SK-N-SH treated with all-trans-retinoic acid at 6 μM for 48 hours (cell line): ENCODE measurements around the gene C1R.

Experiments
- ATAC-seq: fragments of 200-7000 bp; cut with Tn5 transposase; 3 replicates; pipeline ENCODE4 v1.9.1; 2020; ENCODE audit warnings: mild to moderate bottlenecking, moderate library complexity
- ARNTL ChIP-seq: fragments of 450-650 bp; formaldehyde crosslinking; IDR thresholded peaks from 2 replicates; pipeline ENCODE4 v1.5.0; 2020; ENCODE audit warnings: low read depth, mild to moderate bottlenecking, moderate library complexity, borderline replicate concordance
- CSDC2 ChIP-seq: fragments of 250-450 bp; sonication (Bioruptor Pico); IDR thresholded peaks from 2 replicates; pipeline ENCODE4 v1.5.0; 2020; ENCODE audit warnings: mild to moderate bottlenecking, moderate library complexity
- ESRRG ChIP-seq: fragments of 250-450 bp; sonication (Bioruptor Pico); IDR thresholded peaks from 2 replicates; pipeline ENCODE4 v1.6.1; 2021; ENCODE audit warnings: mild to moderate bottlenecking
- GLIS3 ChIP-seq: fragments of 250-450 bp; sonication (Bioruptor Pico); IDR thresholded peaks from 2 replicates; pipeline ENCODE4 v1.5.0; 2020; ENCODE audit warnings: mild to moderate bottlenecking, moderate library complexity
- ISL1 ChIP-seq: fragments of 250-450 bp; sonication (Bioruptor Pico); IDR thresholded peaks from 2 replicates; pipeline ENCODE4 v2.1.2; 2022; ENCODE audit warnings: mild to moderate bottlenecking, moderate library complexity
- OSR1 ChIP-seq: fragments of 250-450 bp; sonication (Bioruptor Pico); IDR thresholded peaks from 2 replicates; pipeline ENCODE4 v1.8.0; 2022; ENCODE audit warnings: moderate library complexity, mild to moderate bottlenecking, inconsistent platforms
- PPARA ChIP-seq: fragments of 250-450 bp; sonication (Bioruptor Pico); IDR thresholded peaks from 2 replicates; pipeline ENCODE4 v1.5.0; 2020; ENCODE audit warnings: mild to moderate bottlenecking, borderline replicate concordance
- RARB ChIP-seq: fragments of 250-450 bp; sonication (Bioruptor Pico); IDR thresholded peaks from 2 replicates; pipeline ENCODE4 v1.8.0; 2021; ENCODE audit warnings: mild to moderate bottlenecking, moderate library complexity
- ZC3H10 ChIP-seq: fragments of 250-450 bp; sonication (Bioruptor Pico); IDR thresholded peaks from 2 replicates; pipeline ENCODE4 v1.5.1; 2021; ENCODE audit warnings: mild to moderate bottlenecking, moderate library complexity
- ZFP3 ChIP-seq: fragments of 250-450 bp; sonication (Bioruptor Pico); IDR thresholded peaks from 2 replicates; pipeline ENCODE4 v1.5.0; 2020; ENCODE audit warnings: mild to moderate bottlenecking, moderate library complexity
- ZFP30 ChIP-seq: fragments of 450-650 bp; formaldehyde crosslinking; IDR thresholded peaks from 2 replicates; pipeline ENCODE4 v1.5.0; 2022; ENCODE audit warnings: mild to moderate bottlenecking, moderate library complexity
- ZNF565 ChIP-seq: fragments of 450-650 bp; formaldehyde crosslinking; conservative IDR thresholded peaks from 2 replicates; pipeline ENCODE4 v1.5.0; 2020; ENCODE audit warnings: low read depth, mild to moderate bottlenecking, moderate library complexity
- ZNF70 ChIP-seq: fragments of 450-650 bp; formaldehyde crosslinking; IDR thresholded peaks from 2 replicates; pipeline ENCODE4 v1.5.0; 2020; ENCODE audit warnings: mild to moderate bottlenecking, moderate library complexity
- ZNF8 ChIP-seq: fragments of 450-650 bp; formaldehyde crosslinking; IDR thresholded peaks from 2 replicates; pipeline ENCODE4 v1.5.0; 2020; ENCODE audit warnings: mild to moderate bottlenecking, moderate library complexity
- TF ChIP-seq, protein P1 (sequence below): fragments of 250-450 bp; sonication (Bioruptor Pico); IDR thresholded peaks from 2 replicates; pipeline ENCODE4 v1.5.1; 2021; ENCODE audit warnings: mild to moderate bottlenecking, moderate library complexity
- TF ChIP-seq, protein P2 (sequence below): fragments of 250-450 bp; sonication (Bioruptor Pico); IDR thresholded peaks from 2 replicates; pipeline ENCODE4 v1.5.1; 2020; ENCODE audit warnings: low read depth, mild to moderate bottlenecking, moderate library complexity
- TF ChIP-seq, protein P3 (sequence below): fragments of 250-450 bp; sonication (Bioruptor Pico); IDR thresholded peaks from 2 replicates; pipeline ENCODE4 v1.8.0; 2021; ENCODE audit warnings: low read depth, mild to moderate bottlenecking, moderate library complexity, borderline replicate concordance
- TF ChIP-seq, protein P4 (sequence below): fragments of 250-450 bp; sonication (Bioruptor Pico); IDR thresholded peaks from 2 replicates; pipeline ENCODE4 v1.5.0; 2020; ENCODE audit warnings: mild to moderate bottlenecking, moderate library complexity
- TF ChIP-seq, protein P5 (sequence below): fragments of 250-450 bp; sonication (Bioruptor Pico); IDR thresholded peaks from 2 replicates; pipeline ENCODE4 v1.8.0; 2020; ENCODE audit warnings: mild to moderate bottlenecking, moderate library complexity, borderline replicate concordance

Gene C1R

DNA sequence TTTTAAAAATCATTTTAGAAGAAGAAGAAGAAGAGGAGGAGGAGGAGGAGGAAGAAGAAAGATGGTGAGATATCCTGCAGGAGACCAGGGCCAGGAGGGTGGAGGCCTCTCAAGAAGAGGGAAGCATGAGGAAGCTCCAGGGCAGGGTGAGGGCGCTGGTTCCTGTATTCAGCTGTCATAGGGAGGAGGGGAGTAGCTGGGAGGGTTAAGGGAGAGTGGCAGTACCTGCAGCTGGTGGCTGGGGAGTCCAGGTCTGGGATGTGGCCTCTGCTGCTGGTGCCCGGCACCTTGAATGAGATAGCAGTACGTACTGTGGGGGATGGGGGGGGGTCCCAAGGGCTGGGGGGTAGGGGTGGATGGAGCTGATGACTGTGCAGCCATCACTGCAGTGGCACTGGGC, 26.6 kb upstream of the C1R start (continued):
- TF ChIP-seq ZNF70 (CRISPR knock-in tag) (no peak), ISL1 (CRISPR knock-in tag) (no peak)

DNA sequence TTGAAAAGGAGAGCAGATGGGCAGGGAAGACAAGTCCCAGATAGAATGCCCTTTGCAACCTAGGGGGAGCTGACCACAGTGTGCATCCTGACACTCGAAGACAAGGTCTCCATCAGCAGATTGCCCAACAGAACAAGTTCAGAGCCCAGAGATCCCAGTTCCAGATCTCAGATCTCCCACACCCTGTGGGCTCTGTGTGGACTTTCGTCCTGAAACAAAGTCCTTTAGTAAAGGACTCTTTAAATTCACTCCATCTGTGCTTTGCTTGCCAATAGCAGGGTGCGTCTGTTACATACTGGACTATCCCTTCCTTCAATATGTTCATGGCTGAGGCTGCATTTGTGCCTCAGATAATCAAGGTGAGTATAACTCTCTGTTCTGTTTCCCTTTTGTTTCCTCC, 25.4 kb upstream of the C1R start:
- no peak for ATAC-seq
- TF ChIP-seq, protein P1, sequence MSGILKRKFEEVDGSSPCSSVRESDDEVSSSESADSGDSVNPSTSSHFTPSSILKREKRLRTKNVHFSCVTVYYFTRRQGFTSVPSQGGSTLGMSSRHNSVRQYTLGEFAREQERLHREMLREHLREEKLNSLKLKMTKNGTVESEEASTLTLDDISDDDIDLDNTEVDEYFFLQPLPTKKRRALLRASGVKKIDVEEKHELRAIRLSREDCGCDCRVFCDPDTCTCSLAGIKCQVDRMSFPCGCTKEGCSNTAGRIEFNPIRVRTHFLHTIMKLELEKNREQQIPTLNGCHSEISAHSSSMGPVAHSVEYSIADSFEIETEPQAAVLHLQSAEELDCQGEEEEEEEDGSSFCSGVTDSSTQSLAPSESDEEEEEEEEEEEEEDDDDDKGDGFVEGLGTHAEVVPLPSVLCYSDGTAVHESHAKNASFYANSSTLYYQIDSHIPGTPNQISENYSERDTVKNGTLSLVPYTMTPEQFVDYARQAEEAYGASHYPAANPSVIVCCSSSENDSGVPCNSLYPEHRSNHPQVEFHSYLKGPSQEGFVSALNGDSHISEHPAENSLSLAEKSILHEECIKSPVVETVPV (CRISPR knock-in tag) = no peak
- TF ChIP-seq ZNF8 (CRISPR knock-in tag) = no peak
- TF ChIP-seq, protein P2, sequence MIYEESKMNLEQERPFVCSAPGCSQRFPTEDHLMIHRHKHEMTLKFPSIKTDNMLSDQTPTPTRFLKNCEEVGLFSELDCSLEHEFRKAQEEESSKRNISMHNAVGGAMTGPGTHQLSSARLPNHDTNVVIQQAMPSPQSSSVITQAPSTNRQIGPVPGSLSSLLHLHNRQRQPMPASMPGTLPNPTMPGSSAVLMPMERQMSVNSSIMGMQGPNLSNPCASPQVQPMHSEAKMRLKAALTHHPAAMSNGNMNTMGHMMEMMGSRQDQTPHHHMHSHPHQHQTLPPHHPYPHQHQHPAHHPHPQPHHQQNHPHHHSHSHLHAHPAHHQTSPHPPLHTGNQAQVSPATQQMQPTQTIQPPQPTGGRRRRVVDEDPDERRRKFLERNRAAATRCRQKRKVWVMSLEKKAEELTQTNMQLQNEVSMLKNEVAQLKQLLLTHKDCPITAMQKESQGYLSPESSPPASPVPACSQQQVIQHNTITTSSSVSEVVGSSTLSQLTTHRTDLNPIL = no peak
- TF ChIP-seq, protein P3, sequence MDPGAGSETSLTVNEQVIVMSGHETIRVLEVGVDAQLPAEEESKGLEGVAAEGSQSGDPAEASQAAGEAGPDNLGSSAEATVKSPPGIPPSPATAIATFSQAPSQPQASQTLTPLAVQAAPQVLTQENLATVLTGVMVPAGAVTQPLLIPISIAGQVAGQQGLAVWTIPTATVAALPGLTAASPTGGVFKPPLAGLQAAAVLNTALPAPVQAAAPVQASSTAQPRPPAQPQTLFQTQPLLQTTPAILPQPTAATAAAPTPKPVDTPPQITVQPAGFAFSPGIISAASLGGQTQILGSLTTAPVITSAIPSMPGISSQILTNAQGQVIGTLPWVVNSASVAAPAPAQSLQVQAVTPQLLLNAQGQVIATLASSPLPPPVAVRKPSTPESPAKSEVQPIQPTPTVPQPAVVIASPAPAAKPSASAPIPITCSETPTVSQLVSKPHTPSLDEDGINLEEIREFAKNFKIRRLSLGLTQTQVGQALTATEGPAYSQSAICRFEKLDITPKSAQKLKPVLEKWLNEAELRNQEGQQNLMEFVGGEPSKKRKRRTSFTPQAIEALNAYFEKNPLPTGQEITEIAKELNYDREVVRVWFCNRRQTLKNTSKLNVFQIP (CRISPR knock-in tag) = no peak
- TF ChIP-seq ZNF565 (CRISPR knock-in tag) = no peak
- no peak for TF ChIP-seq ARNTL (CRISPR knock-in tag)
- no peak for TF ChIP-seq ESRRG (CRISPR knock-in tag)
- TF ChIP-seq, protein P4, sequence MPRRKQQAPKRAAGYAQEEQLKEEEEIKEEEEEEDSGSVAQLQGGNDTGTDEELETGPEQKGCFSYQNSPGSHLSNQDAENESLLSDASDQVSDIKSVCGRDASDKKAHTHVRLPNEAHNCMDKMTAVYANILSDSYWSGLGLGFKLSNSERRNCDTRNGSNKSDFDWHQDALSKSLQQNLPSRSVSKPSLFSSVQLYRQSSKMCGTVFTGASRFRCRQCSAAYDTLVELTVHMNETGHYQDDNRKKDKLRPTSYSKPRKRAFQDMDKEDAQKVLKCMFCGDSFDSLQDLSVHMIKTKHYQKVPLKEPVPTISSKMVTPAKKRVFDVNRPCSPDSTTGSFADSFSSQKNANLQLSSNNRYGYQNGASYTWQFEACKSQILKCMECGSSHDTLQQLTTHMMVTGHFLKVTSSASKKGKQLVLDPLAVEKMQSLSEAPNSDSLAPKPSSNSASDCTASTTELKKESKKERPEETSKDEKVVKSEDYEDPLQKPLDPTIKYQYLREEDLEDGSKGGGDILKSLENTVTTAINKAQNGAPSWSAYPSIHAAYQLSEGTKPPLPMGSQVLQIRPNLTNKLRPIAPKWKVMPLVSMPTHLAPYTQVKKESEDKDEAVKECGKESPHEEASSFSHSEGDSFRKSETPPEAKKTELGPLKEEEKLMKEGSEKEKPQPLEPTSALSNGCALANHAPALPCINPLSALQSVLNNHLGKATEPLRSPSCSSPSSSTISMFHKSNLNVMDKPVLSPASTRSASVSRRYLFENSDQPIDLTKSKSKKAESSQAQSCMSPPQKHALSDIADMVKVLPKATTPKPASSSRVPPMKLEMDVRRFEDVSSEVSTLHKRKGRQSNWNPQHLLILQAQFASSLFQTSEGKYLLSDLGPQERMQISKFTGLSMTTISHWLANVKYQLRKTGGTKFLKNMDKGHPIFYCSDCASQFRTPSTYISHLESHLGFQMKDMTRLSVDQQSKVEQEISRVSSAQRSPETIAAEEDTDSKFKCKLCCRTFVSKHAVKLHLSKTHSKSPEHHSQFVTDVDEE (CRISPR knock-in tag) = no peak
- TF ChIP-seq OSR1 (CRISPR knock-in tag) = no peak
- TF ChIP-seq, protein P5, sequence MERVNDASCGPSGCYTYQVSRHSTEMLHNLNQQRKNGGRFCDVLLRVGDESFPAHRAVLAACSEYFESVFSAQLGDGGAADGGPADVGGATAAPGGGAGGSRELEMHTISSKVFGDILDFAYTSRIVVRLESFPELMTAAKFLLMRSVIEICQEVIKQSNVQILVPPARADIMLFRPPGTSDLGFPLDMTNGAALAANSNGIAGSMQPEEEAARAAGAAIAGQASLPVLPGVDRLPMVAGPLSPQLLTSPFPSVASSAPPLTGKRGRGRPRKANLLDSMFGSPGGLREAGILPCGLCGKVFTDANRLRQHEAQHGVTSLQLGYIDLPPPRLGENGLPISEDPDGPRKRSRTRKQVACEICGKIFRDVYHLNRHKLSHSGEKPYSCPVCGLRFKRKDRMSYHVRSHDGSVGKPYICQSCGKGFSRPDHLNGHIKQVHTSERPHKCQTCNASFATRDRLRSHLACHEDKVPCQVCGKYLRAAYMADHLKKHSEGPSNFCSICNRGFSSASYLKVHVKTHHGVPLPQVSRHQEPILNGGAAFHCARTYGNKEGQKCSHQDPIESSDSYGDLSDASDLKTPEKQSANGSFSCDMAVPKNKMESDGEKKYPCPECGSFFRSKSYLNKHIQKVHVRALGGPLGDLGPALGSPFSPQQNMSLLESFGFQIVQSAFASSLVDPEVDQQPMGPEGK (CRISPR knock-in tag) = no peak
- TF ChIP-seq PPARA = no peak
- TF ChIP-seq ZFP30 (CRISPR knock-in tag) = no peak
- no peak for TF ChIP-seq ZC3H10 (CRISPR knock-in tag)
- TF ChIP-seq RARB (CRISPR knock-in tag) = no peak
- TF ChIP-seq ZFP3 (CRISPR knock-in tag) = no peak
- TF ChIP-seq, all 23 proteins: peak for 0

DNA sequence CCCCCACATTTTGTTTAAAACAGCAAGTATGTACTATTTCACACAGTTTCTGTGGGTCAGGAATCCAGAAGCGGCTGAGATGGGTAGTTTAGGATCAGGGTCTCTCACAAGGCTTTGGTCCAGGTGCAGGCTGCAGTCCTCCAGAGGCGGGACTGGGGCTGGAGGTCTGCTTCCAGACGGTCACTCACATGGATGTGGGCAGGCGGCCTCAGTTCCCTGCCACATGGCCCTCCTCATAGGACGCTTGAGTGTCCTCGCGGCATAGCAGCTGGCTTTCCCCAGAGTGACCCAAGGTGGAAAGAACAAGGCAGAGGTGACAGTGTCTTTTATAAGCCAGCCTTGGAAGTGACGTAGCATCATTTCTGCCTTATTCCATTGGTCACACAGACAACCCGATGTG, 24.7 kb upstream of the C1R start:
- TF ChIP-seq, protein P5 (CRISPR knock-in tag) = no peak
- no peak for TF ChIP-seq CSDC2 (CRISPR knock-in tag)
- TF ChIP-seq GLIS3 (CRISPR knock-in tag) = no peak
- TF ChIP-seq, all 23 proteins: peak for 0
- no peak for ATAC-seq
